ENCODE measurements around the gene SLC25A17.
"Not testable (repeated sequence)": the region's sequence is repeated elsewhere in the genome, so short reads cannot be mapped to it uniquely, and the experiment has no call there.

Gene SLC25A17, protein sequence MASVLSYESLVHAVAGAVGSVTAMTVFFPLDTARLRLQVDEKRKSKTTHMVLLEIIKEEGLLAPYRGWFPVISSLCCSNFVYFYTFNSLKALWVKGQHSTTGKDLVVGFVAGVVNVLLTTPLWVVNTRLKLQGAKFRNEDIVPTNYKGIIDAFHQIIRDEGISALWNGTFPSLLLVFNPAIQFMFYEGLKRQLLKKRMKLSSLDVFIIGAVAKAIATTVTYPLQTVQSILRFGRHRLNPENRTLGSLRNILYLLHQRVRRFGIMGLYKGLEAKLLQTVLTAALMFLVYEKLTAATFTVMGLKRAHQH

DNA sequence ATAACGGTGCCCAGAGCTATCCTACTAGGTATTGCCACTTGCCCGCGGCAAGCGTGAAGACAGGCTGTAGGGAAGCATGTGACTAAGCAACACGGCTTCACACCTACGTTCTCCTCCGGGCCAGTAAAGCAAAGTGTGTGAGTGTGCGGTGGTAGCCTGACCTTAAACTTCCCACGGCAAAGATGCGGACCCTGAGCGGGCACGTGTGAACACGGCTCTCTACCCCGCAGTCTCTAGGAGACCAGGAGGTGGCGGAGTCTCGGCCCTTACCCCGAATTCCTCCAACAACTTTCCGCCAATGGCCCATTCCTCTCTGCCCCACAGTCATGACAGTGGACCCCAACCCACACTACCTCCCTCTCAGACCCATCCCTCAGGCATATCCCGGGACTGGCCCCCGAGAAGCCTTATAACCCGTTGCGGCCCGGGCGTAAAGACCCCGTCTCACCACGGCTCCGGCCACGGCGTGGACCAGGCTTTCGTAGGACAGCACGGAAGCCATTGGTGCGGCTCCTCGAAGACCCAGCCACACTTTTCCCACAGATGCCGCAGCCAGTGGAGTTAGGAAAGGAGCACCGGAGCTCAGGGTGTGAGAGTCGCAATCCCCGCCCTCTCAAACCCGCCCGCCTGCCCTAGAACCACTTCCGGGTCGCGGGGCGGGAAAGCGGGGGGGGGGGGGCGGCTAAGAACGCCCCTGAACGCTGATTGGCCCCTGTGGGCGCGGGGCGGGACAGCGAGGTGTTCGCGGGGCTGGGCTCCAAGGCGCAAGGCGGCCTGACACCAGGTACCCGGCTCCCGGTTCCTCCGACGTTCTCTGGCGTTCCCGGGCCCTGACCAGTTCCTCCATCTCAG is at the start of gene SLC25A17:
TSS of gene SLC25A17 (minus strand) at position 600 of the 852 bp plus-strand sequence. CDS start at position 502, 98 bp downstream.
- peak; percentile 92 for DNase-seq (ENCODE audit: low spot score)

DNA sequence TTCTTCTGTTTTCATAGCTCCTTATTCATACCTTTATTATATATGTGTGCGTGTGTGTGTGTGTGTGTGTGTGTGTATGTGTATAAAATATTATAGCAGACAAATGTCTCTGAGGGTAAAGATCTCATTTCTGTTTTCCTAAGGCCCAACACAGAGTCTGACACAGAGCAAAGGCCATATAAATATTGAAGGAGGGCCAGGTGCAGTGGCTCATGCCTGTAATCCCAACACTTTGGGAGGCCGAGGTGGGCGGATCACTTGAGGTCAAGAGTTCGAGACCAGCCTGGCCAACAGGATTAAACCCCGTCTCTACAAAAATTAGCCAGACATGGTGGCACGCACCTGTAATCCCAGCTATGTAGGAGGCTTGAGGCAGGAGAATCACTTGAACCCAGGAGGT is 49.2 kb upstream of the SLC25A17 start:
- not testable (repeated sequence) for DNase-seq (ENCODE audit: low spot score)

DNA sequence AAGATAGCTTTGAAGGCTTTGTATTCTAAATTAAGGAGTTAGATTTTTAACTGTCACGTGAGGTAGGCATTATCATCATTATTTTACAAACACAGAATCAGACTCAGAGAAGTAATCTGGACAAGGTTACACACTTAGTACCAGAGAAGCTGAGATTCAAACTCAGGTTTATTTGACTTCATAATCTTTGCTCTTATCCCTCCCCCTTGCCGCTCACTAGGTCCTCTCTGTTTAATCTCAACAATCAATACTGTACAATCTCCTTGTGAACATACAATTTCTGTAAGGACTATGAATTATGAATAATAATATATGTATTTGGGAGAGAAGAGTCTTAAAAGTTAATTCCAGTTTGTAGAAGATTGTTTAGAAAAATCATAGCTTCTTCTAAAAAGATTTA is 48.0 kb upstream of the SLC25A17 start:
- DNase-seq (ENCODE audit: low spot score): no peak

DNA sequence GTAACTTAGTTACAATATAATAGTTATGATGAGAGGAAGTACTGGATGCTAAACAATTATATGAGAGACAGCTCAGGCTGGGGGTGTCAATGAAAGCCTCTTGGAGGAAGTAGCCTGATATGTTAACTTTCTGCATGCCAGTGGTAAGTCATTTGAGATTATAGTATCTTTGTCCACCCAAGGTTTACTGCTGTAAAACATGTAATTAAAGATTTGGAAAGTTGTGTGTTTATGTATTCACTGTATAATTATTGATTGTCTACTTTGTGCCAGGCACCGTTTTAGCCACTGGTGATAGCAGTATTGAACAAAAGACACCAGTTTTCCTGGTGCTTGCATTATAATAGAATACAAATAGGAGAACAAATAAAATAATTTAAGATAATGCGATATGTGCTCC is 43.4 kb upstream of the SLC25A17 start:
- no peak for DNase-seq (ENCODE audit: low spot score)

DNA sequence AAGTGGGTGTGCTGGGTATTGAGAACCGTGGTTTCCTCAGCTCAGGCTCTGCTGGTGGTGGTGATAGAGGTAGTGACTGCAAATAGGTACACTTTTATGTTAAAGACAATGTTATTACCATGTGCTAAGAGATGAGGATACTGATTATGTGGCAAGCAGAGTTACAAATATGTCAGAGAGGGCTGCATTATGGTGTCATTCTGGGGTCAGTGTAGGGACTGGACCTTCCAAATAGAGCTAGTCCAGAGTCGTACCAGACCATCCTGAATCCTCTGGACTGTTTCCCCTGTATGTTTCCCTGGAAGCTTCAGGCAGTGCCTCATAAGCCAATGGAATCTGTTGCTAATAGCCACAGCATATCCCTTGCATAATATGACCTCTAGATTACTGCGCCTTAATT is 42.9 kb upstream of the SLC25A17 start, which contains the start of gene DNAJB7:
TSS of gene DNAJB7 (minus strand) at position 101 of the 400 bp plus-strand sequence. CDS start 119 bp downstream, outside the sequence.
- no peak for DNase-seq (ENCODE audit: low spot score)

DNA sequence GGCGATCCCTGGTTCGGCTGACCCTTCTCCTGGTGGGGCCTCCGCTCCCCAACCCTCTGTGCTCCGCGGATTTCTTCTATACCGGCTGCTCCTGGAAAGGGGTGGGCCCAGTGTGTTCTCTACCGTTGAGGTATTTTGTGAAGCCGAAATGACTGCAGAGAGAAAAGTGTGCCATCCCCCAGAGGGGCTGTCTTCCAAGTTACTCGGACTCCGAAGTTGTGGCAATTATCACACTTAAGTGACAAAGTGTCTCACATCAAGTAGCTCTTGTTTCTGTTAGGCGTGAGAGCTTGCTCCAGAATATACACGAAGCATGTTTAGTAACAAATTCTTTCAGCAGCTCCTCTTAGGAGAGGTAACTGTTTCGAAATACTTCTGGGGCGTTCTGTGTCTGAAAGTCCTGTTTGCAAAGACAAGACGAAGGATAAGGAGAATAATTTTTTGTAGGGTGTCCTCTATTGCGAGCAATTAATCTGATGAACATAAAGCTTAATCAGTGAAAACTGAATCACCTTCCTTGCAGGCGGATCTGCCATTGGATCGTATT is 38.2 kb upstream of the SLC25A17 start:
- no peak for DNase-seq (ENCODE audit: low spot score)

DNA sequence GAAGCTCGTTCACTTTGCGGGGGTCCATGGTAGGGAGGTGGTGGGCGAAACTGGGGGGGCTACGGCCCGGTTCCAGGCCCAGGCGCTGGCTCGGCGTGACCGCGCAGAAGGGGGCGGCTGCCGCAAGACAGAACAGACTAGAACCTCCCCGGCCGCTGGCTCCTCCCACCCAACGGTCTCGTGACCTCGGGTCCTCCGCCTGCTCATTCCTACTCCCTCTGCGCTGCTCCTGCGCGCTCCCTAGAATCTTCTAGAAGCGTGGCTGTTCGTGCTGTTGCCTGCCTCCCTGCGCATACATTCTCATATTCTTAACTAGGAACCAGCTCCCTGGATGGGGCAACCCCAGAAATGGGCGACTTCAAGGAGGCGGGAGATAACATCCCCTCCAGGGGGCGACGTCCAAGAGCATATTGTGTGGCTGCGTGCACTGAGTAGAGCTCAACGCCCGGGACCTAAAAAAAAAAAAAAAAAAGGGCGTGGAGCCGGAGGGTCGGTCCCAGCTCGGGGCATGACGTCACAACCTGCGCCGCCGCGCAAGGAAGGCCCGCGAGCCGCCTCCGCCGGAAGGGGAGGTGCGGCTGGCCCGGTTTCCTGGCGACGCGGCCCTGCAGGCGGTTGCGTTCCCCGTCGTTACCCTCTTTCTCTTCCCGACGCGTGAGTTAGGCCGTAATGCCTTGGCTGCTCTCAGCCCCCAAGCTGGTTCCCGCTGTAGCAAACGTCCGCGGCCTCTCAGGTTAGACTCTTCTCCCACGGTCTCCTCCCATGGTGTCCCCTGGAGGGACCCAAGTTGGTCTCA is 37.6 kb upstream of the SLC25A17 start, which contains the start of the genes ST13 and XPNPEP3:
TSS of gene ST13 (minus strand) at position 127 of the 796 bp plus-strand sequence. CDS start at position 28, 99 bp downstream.
TSS of gene XPNPEP3 (plus strand) at position 636 of the 796 bp plus-strand sequence. CDS start at position 670, 34 bp downstream.
- DNase-seq (ENCODE audit: low spot score): peak; percentile 85

DNA sequence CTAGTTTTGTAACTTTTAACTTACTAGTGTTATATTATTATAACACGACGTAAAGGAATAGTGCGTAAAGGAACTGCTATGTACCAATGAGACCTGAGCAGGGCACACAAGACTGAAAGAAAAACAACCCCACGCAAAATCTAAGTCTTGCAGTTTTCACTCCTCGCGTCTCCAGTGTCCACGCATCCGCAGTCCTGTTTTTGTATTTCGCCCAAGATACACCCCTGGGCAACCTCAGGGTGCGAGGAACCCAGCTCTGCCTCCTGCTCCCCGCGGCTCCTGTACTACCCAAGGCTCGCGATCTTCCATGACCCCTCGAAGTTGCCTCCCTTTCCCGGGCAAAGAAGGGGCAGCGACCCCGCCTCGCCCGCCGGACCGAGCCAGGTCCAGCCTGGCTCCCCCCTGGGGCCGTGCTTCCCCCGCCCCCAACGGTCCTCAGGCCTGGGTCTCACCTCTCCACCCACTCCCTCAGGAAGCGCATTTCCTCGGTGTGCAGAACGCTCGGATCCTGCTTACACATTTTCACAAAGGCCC is 36.9 kb upstream of the SLC25A17 start:
- DNase-seq (ENCODE audit: low spot score): no peak

DNA sequence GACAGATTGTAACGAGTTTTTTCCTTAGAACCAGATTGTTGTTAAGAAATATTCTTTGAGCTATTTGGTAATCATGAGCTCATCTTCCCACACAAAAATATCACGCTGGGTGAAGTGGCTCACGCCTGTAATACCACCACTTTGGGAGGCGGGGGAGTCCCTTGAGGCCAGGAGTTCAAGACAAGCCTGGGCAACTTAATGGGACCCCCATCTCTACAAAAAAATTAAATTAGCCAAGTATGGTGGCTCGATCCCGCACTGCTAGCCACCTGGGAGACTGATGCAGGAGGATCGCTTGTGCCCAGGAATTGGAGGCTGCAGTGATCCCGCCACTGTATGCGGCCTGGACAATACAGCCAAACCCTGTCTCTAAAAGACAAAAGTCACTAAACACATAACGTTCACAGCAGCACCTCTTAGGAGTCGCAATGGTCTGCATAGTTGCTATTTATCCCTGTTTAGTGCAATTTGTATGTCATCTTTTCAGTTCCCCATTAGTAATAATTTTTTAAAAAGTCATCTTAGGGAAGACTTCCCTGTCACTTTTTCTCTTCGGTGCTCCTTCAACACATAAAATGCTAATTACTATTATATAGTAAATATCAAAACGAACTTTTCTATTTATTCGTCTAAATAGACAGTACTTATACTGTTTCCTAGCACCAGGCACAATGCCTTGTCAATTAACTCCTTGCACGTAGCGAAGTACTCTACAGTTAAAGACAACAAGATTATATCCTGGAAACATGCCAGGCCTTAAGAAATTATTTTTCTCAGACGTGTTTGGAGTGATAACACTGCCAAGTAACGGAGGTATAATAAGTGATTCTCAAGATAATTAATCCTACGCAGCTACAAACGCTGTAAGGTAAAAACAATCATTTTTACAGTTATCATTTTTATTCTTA is 36.2 kb upstream of the SLC25A17 start:
- no peak for DNase-seq (ENCODE audit: low spot score)

DNA sequence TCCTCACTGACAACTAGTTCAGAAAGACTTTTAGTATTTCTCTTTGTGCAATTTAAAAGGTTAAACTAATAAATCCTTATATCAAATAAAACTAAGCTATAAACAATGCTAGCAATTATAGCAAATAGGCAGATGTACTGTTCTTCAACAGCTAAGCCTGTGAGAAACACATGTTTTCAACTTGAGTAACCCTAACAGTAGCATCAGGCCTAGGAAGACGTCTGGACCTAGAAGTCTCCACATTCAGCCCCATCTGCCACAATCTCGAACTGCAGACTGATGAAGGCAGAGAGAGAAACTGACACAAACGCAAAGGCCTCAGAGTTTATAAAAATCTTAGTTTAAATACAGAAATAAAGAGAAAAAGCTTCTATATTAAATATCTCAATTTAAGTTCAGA is 34.8 kb upstream of the SLC25A17 start:
- DNase-seq (ENCODE audit: low spot score): no peak

DNA sequence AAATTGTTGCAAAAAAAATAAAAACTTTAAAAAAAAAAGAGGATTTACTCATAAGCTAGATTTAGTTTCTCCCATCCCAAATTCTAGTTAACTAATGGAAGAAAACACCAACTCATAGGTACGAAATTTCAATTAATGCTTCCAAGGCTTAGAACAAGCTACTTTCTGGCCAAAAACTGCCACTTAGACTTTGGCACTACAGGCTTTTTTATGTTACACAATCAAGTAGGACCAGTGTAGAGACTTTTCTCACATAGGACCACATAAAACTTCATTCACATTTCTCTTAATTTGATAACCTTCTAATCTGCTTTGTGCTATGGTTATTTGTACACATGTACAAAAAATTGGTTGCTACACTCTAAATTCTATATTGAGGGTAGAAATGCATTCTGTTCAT is 34.2 kb upstream of the SLC25A17 start:
- DNase-seq (ENCODE audit: low spot score): no peak

DNA sequence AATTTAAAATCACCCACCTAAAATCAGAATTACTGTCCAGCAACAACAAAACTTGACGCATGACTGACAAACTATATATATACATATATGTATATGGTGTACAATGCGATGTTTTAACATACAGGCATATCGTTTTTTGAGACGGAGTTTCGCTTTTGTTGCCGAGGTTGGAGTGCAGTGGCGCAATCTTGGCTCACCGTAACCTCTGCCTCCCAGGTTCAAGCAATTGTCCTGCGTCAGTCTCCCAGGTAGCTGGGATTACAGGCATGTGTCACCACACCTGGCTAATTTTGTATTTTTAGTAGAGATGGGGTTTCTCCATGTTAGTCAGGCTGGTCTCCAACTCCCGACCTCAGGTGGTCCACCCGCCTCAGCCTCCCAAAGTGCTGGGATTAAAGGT is 26.7 kb upstream of the SLC25A17 start:
- DNase-seq (ENCODE audit: low spot score): not testable (repeated sequence)

DNA sequence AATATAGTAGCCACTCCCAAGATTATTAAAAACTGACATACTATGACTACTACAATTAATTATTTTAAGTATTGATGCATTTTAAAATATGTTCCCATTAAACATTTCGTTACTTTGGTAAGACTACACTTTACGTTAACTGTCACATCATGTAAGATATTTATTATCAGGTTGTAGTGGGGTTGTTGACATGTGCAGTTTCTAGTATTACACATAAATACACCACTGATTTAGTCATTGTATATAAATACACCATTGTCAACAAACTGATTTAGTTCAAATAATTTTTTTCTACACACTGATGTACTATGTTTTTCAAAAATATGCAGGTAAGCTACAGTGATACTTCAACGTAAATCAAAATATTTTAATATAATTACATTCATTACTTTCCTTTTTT is 25.8 kb upstream of the SLC25A17 start:
- no peak for DNase-seq (ENCODE audit: low spot score)

DNA sequence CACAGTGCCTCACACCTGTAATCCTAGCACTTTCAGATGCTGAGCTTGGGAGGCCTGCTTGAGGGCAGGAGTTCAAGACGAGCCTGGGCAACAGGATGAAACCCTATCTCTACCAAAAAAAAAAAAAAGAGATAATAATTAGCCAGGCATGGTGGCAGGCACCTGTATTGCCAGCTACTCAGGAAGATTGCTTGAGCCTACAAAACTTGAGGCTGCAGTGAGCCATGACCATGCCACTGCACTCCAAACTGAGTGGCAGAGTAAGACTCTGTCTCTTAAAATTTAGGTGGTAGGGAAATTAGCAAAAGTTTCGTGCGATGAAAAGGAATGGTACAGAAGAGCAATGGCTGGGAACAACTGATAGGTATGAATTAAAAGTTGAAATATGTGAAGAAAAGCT is 19.3 kb upstream of the SLC25A17 start:
- DNase-seq (ENCODE audit: low spot score): no peak

DNA sequence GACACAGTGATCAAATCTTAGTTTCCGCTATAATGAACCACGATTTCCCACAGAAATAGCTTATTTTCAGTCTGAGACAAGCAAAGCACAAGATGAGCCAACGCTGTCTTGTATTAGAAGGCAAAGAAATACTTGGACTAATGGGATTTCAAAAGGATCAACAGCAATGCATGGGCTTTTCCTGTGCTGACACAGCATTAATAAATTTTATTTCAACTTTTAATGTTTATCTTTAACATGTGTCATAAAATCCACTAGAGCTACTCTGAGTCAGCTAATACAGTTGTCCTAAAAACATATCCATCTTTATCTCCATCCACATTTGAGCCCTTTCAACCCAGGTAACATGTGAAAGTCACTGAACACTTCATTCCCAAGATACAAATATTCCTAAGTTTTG is 15.5 kb upstream of the SLC25A17 start:
- no peak for DNase-seq (ENCODE audit: low spot score)

DNA sequence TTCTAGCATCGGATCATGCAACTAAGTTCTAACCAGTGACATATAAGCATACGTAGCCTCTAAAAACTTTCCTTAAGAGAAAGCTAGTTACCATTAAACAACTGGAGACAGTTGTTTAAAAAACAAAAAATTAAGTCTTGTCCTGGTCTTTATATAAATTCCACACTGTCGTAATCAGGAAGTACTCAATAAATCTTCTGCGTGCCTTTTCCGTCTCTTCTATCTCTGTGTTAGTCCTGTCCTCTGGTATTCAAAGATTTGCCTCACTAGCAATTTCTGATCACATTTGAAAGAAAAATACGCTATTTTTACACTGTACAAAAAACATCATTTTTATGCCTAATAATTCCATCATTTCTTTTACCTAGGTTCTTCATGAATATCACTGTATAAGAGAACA is 10.0 kb upstream of the SLC25A17 start:
- no peak for DNase-seq (ENCODE audit: low spot score)

DNA sequence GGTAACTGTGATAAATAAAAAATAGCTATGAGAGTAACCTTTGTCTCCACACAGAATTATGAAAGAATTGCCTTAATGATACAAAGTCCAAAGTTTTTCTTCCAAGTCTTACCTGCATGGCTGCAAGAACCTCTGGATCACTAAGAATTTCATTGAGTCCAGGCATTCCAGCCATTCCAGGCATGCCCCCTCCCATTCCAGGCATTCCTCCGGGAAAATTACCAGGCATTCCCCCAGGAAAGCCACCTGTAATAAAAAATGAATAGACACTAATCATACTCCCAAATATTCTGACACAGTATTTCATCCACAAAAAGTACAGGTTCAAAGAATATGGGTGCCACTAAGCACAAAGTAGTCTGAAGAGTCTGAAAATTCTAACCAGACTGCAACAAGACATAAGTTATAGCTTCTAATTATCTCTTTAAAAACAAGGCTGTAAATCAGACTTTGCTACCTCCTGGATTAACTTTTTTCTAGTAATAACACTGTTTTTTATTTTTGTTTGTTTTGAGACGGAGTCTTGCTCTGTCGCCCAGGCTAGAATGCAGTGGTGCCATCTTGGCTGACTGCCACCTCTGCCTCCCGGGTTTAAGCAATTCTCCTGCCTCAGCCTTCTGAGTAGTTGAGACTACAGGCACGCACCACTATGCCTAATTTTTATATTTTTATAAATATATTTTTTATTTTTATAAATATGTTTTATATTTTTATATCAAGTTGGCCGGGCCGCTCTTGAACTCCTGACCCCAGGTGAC is 8.0 kb upstream of the SLC25A17 start:
- DNase-seq (ENCODE audit: low spot score): no peak

DNA sequence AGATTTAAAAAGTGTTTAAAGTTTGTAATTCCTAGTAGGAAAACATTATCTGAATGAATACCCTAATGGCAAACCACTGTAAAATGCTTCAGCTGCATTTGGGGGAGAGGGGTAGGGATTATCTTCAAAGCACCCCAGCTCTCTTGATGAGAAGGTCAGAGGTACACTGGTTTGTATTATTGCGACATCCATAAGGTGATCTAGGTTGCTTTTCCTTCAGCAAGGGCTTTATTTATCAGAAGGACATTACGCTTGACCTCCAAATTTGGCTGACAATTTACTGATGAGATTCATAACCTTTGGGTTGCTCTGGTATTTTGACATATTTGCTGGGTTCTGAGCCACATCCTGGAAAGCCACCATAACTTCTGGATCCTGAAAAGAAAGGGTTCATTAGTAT is 7.1 kb upstream of the SLC25A17 start:
- not testable (repeated sequence) for DNase-seq (ENCODE audit: low spot score)

DNA sequence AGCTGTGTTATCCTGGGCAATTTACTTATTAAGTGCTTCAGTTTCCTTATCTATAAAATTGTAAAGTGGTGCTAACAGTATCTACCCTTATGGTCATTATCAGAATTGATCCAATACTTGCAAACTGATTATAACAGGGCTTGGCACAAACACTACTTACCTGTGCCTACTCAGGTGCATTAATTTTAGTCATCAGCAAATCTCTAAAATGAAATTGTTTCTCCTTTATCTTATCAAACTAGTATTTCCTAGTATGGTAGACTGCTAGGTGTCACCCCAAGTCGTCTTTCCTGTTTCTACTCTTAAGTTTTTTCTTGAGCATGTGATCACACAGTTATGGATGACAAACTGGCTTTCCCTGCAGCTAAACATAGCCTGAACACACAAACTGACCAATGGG is 4.3 kb upstream of the SLC25A17 start:
- DNase-seq (ENCODE audit: low spot score): no peak
